ENCODE results near the gene JAZF1.
A peak's percentile ranks its signal among the peaks of the same experiment; 100 is the strongest.

Gene JAZF1

GRCh38 chr7:28165261-28165660 is 15.3 kb downstream of the JAZF1 start:
- DNase-seq = no peak

GRCh38 chr7:28163949-28164348 is 16.6 kb downstream of the JAZF1 start:
- no peak for DNase-seq

- DNase-seq = no peak
These were observed 19.3 kb downstream of the JAZF1 start for GRCh38 chr7:28161331-28161730.

- no peak for DNase-seq
These were observed 20.0 kb downstream of the JAZF1 start for GRCh38 chr7:28160551-28160991.

GRCh38 chr7:28157831-28158416 is 22.7 kb downstream of the JAZF1 start:
- peak; percentile 35 for DNase-seq

GRCh38 chr7:28157076-28157745 is 23.4 kb downstream of the JAZF1 start:
- DNase-seq = no peak

GRCh38 chr7:28156401-28156800 is 24.2 kb downstream of the JAZF1 start:
- DNase-seq = no peak

GRCh38 chr7:28155964-28156363 is 24.6 kb downstream of the JAZF1 start:
- no peak for DNase-seq

- peak; percentile 87 for DNase-seq
These were observed 25.5 kb downstream of the JAZF1 start for GRCh38 chr7:28155019-28155660.

GRCh38 chr7:28152594-28152993 is 28.0 kb downstream of the JAZF1 start:
- no peak for DNase-seq

- peak; percentile 93 for DNase-seq
These were observed 28.6 kb downstream of the JAZF1 start for GRCh38 chr7:28151965-28152364.

- peak; percentile 57 for DNase-seq
These were observed 31.1 kb downstream of the JAZF1 start for GRCh38 chr7:28149291-28150101.

- DNase-seq = no peak
These were observed 34.7 kb downstream of the JAZF1 start for GRCh38 chr7:28145931-28146330.

- DNase-seq = no peak
These were observed 35.4 kb downstream of the JAZF1 start for GRCh38 chr7:28145090-28145626.

- no peak for DNase-seq
These were observed 36.3 kb downstream of the JAZF1 start for GRCh38 chr7:28144266-28144665.

GRCh38 chr7:28142650-28143049 is 37.9 kb downstream of the JAZF1 start:
- DNase-seq = no peak

GRCh38 chr7:28140979-28141378 is 39.6 kb downstream of the JAZF1 start:
- DNase-seq = peak; percentile 52

- DNase-seq = no peak
These were observed 41.8 kb downstream of the JAZF1 start for GRCh38 chr7:28138837-28139236.

GRCh38 chr7:28137463-28137862 is 43.1 kb downstream of the JAZF1 start:
- no peak for DNase-seq

GRCh38 chr7:28136885-28137284 is 43.7 kb downstream of the JAZF1 start:
- DNase-seq = no peak

GRCh38 chr7:28136420-28136819 is 44.2 kb downstream of the JAZF1 start:
- no peak for DNase-seq

- no peak for DNase-seq
These were observed 44.8 kb downstream of the JAZF1 start for GRCh38 chr7:28135760-28136159.

- no peak for DNase-seq
These were observed 45.3 kb downstream of the JAZF1 start for GRCh38 chr7:28135315-28135714.
